ENCODE results near the gene DRD4. TPM values are rescaled to one million over a fixed set of nuclear protein-coding genes. Genes with fewer than 3 reads are reported as not detected.
"Not testable (repeated sequence)": the region's sequence is repeated elsewhere in the genome, so short reads cannot be mapped to it uniquely, and the experiment has no call there.

Gene DRD4
- total RNA-seq, 1 donor from 2014 or later: 0.08 TPM

GRCh38 chr11:680476-680875 is 43.4 kb downstream of the DRD4 start:
- TF ChIP-seq CTCF (IDR thresholded peaks at IDR 0.05; ENCODE audit: insufficient read depth, low read length, poor library complexity, severe bottlenecking): no peak
- no peaks in the 10 kb centered on the region for H3K36me3 ChIP-seq (ENCODE audit: control insufficient read depth, insufficient read depth, low read length)
- DNase-seq (ENCODE audit: low read depth): no peak
- H3K4me3 ChIP-seq (ENCODE audit: low read depth, low read length): no peak overlapping the region
- H3K27me3 ChIP-seq (ENCODE audit: control insufficient read depth, insufficient read depth, low read length): no peaks in the 10 kb centered on the region

- Histone ChIP-seq H3K27me3 (ENCODE audit: control insufficient read depth, insufficient read depth, low read length) (no peaks in the 10 kb centered on the region), H3K36me3 (ENCODE audit: control insufficient read depth, insufficient read depth, low read length) (no peaks in the 10 kb centered on the region), H3K4me3 (ENCODE audit: low read depth, low read length) (no peak overlapping the region)
- TF ChIP-seq CTCF (IDR thresholded peaks at IDR 0.05; ENCODE audit: insufficient read depth, low read length, poor library complexity, severe bottlenecking): no peak
- no peak for DNase-seq (ENCODE audit: low read depth)
Measured at GRCh38 chr11:680970-681369, 43.9 kb downstream of the DRD4 start.

GRCh38 chr11:686451-687243 is 49.6 kb downstream of the DRD4 start:
- TF ChIP-seq CTCF (IDR thresholded peaks at IDR 0.05; ENCODE audit: insufficient read depth, low read length, poor library complexity, severe bottlenecking): no peak
- DNase-seq (ENCODE audit: low read depth): no peak
- Histone ChIP-seq H3K4me3 (ENCODE audit: low read depth, low read length) (no peak overlapping the region), H3K36me3 (ENCODE audit: control insufficient read depth, insufficient read depth, low read length) (no peaks in the 10 kb centered on the region), H3K27me3 (ENCODE audit: control insufficient read depth, insufficient read depth, low read length) (no peaks in the 10 kb centered on the region)

GRCh38 chr11:687751-688150 is 50.7 kb downstream of the DRD4 start:
- DNase-seq (ENCODE audit: low read depth): no peak
- no peaks in the 10 kb centered on the region for H3K36me3 ChIP-seq (ENCODE audit: control insufficient read depth, insufficient read depth, low read length)
- H3K4me3 ChIP-seq (ENCODE audit: low read depth, low read length): no peak overlapping the region
- H3K27me3 ChIP-seq (ENCODE audit: control insufficient read depth, insufficient read depth, low read length): no peaks in the 10 kb centered on the region
- TF ChIP-seq CTCF (IDR thresholded peaks at IDR 0.05; ENCODE audit: insufficient read depth, low read length, poor library complexity, severe bottlenecking): no peak

- no peak for DNase-seq (ENCODE audit: low read depth)
- TF ChIP-seq CTCF (IDR thresholded peaks at IDR 0.05; ENCODE audit: insufficient read depth, low read length, poor library complexity, severe bottlenecking): no peak
- Histone ChIP-seq H3K4me3 (ENCODE audit: low read depth, low read length) (no peak overlapping the region), H3K27me3 (ENCODE audit: control insufficient read depth, insufficient read depth, low read length) (no peaks in the 10 kb centered on the region), H3K36me3 (ENCODE audit: control insufficient read depth, insufficient read depth, low read length) (no peaks in the 10 kb centered on the region)
Measured at GRCh38 chr11:688681-689080, 51.6 kb downstream of the DRD4 start.

- H3K4me3 ChIP-seq (ENCODE audit: low read depth, low read length): no peak overlapping the region
- no peak for TF ChIP-seq CTCF (IDR thresholded peaks at IDR 0.05; ENCODE audit: insufficient read depth, low read length, poor library complexity, severe bottlenecking)
- H3K27me3 ChIP-seq (ENCODE audit: control insufficient read depth, insufficient read depth, low read length): no peaks in the 10 kb centered on the region
- no peaks in the 10 kb centered on the region for H3K36me3 ChIP-seq (ENCODE audit: control insufficient read depth, insufficient read depth, low read length)
- no peak for DNase-seq (ENCODE audit: low read depth)
Measured at GRCh38 chr11:689625-690024, 52.6 kb downstream of the DRD4 start.

GRCh38 chr11:690244-690643 is 53.2 kb downstream of the DRD4 start:
- DNase-seq (ENCODE audit: low read depth): not testable (repeated sequence)

More at GRCh38 chr11:690244-690643, 53.2 kb downstream of the DRD4 start:
- H3K27me3 ChIP-seq (ENCODE audit: control insufficient read depth, insufficient read depth, low read length); H3K4me3 ChIP-seq (ENCODE audit: low read depth, low read length); H3K36me3 ChIP-seq (ENCODE audit: control insufficient read depth, insufficient read depth, low read length): not testable (repeated sequence)
